Activated naive CD4-positive, alpha-beta T cell treated with anti-CD3 and anti-CD28 coated beads, Interleukin-2, amount 10 ng/mL, durations not matched to agents 7 days and 5 days (primary cell): Measurements from ENCODE around the gene RNU1-4.
"Not testable (repeated sequence)": the region's sequence is repeated elsewhere in the genome, so short reads cannot be mapped to it uniquely, and the experiment has no call there.

ENCODE experiments used
- CTCF ChIA-PET: fragments of 350-600 bp; sonication (Branson Sonifier 250); formaldehyde crosslinking; loops from one replicate; lab custom pipeline; 2021; ENCODE audit warnings: antibody characterized with exemption; lab: Charles Lee
- DNase-seq: peaks from one replicate; pipeline ENCODE4 v3.0.0-alpha.2; 2020
- H3K27ac Mint-ChIP-seq: one replicate; pipeline ENCODE4 v1.8.0; 2021; ENCODE audit warnings: mild to moderate bottlenecking, moderate library complexity, mixed read lengths
- H3K27me3 Mint-ChIP-seq: one replicate; pipeline ENCODE4 v1.8.0; 2021; ENCODE audit warnings: mild to moderate bottlenecking, mixed read lengths
- H3K36me3 Mint-ChIP-seq: one replicate; pipeline ENCODE4 v1.8.0; 2021; ENCODE audit warnings: mixed read lengths
- H3K4me1 Mint-ChIP-seq: one replicate; pipeline ENCODE4 v1.8.0; 2021; ENCODE audit warnings: mixed read lengths
- H3K4me3 Mint-ChIP-seq: one replicate; pipeline ENCODE4 v1.8.0; 2021; ENCODE audit warnings: mild to moderate bottlenecking, moderate library complexity, mixed read lengths
- H3K9me3 Mint-ChIP-seq: one replicate; pipeline ENCODE4 v1.8.0; 2021; ENCODE audit warnings: mixed read lengths

Gene RNU1-4

GRCh38 chr1:16717336-16718098, 22.8 kb upstream of the RNU1-4 start:
- H3K4me3 Mint-ChIP-seq: no peak overlapping the region
- no peaks in the 10 kb centered on the region for H3K9me3 Mint-ChIP-seq
- CTCF ChIA-PET: no interaction called here
- no peak for DNase-seq
- H3K4me1 Mint-ChIP-seq: no peaks in the 10 kb centered on the region
- no peak overlapping the region for H3K27ac Mint-ChIP-seq
- peaks cover 50% of the 10 kb centered on the region for H3K27me3 Mint-ChIP-seq
- no peaks in the 10 kb centered on the region for H3K36me3 Mint-ChIP-seq

GRCh38 chr1:16718099-16718907, 22.0 kb upstream of the RNU1-4 start:
- CTCF ChIA-PET, H3K9me3 Mint-ChIP-seq, H3K36me3 Mint-ChIP-seq, H3K4me1 Mint-ChIP-seq, H3K4me3 Mint-ChIP-seq, H3K27ac Mint-ChIP-seq, DNase-seq: not testable (repeated sequence)
- peaks cover 44% of the 10 kb centered on the region for H3K27me3 Mint-ChIP-seq

GRCh38 chr1:16718908-16719533, 21.3 kb upstream of the RNU1-4 start:
- Mint-ChIP-seq H3K4me3 (no peak overlapping the region), H3K27me3 (peaks cover 44% of the 10 kb centered on the region), H3K9me3 (no peaks in the 10 kb centered on the region), H3K36me3 (no peaks in the 10 kb centered on the region), H3K4me1 (no peaks in the 10 kb centered on the region), H3K27ac (no peak overlapping the region)
- CTCF ChIA-PET: no interaction called here
- DNase-seq: no peak

GRCh38 chr1:16719571-16720350, 20.6 kb upstream of the RNU1-4 start:
- H3K9me3 Mint-ChIP-seq: no peaks in the 10 kb centered on the region
- CTCF ChIA-PET: no interaction called here
- no peak overlapping the region for H3K4me3 Mint-ChIP-seq
- peak; percentile 18 for DNase-seq
- H3K36me3 Mint-ChIP-seq: no peaks in the 10 kb centered on the region
- peaks cover 44% of the 10 kb centered on the region for H3K27me3 Mint-ChIP-seq
- H3K4me1 Mint-ChIP-seq: no peaks in the 10 kb centered on the region
- H3K27ac Mint-ChIP-seq: no peak overlapping the region

- no peak for DNase-seq
- Mint-ChIP-seq H3K9me3 (no peaks in the 10 kb centered on the region), H3K4me3 (no peak overlapping the region), H3K36me3 (no peaks in the 10 kb centered on the region), H3K4me1 (no peaks in the 10 kb centered on the region), H3K27me3 (peaks cover 44% of the 10 kb centered on the region), H3K27ac (no peak overlapping the region)
- CTCF ChIA-PET: no interaction called here
Observed at GRCh38 chr1:16720351-16721223, 19.7 kb upstream of the RNU1-4 start.

- no peak overlapping the region for H3K27ac Mint-ChIP-seq
- H3K36me3 Mint-ChIP-seq: no peaks in the 10 kb centered on the region
- peaks cover 38% of the 10 kb centered on the region for H3K27me3 Mint-ChIP-seq
- H3K4me3 Mint-ChIP-seq: no peak overlapping the region
- CTCF ChIA-PET: interaction anchor here (1.4 kb wide), 1 partner anchor 13 kb away, joined by 3 read pairs; no protein-coding TSS in a partner anchor
- H3K9me3 Mint-ChIP-seq: no peaks in the 10 kb centered on the region
- H3K4me1 Mint-ChIP-seq: no peaks in the 10 kb centered on the region
- peak; percentile 5 for DNase-seq
Observed at GRCh38 chr1:16721871-16722641, 18.3 kb upstream of the RNU1-4 start.

- Mint-ChIP-seq H3K36me3 (no peaks in the 10 kb centered on the region), H3K27me3 (peaks cover 16% of the 10 kb centered on the region), H3K4me3 (no peak overlapping the region), H3K27ac (no peak overlapping the region), H3K4me1 (no peaks in the 10 kb centered on the region), H3K9me3 (no peaks in the 10 kb centered on the region)
- peak; percentile 17 for DNase-seq
- CTCF ChIA-PET: no interaction called here
Observed at GRCh38 chr1:16724718-16725438, 15.4 kb upstream of the RNU1-4 start.

- H3K27me3 Mint-ChIP-seq, H3K4me1 Mint-ChIP-seq, H3K9me3 Mint-ChIP-seq, CTCF ChIA-PET, H3K36me3 Mint-ChIP-seq, H3K4me3 Mint-ChIP-seq, H3K27ac Mint-ChIP-seq: not testable (repeated sequence)
- peak; percentile 8 for DNase-seq
Observed at GRCh38 chr1:16725439-16726245, 14.7 kb upstream of the RNU1-4 start.

- H3K4me1 Mint-ChIP-seq: no peaks in the 10 kb centered on the region
- no peaks in the 10 kb centered on the region for H3K27me3 Mint-ChIP-seq
- CTCF ChIA-PET: interaction anchor here (0.7 kb wide), 1 partner anchor 18 kb away, joined by 3 read pairs; no protein-coding TSS in a partner anchor
- no peak overlapping the region for H3K4me3 Mint-ChIP-seq
- H3K27ac Mint-ChIP-seq: no peak overlapping the region
- no peaks in the 10 kb centered on the region for H3K9me3 Mint-ChIP-seq
- H3K36me3 Mint-ChIP-seq: no peaks in the 10 kb centered on the region
- DNase-seq: peak; percentile 22
Observed at GRCh38 chr1:16727190-16728111, 12.9 kb upstream of the RNU1-4 start.

GRCh38 chr1:16728243-16728949, 11.9 kb upstream of the RNU1-4 start:
- H3K4me3 Mint-ChIP-seq, H3K27me3 Mint-ChIP-seq, H3K9me3 Mint-ChIP-seq, H3K27ac Mint-ChIP-seq, H3K4me1 Mint-ChIP-seq, CTCF ChIA-PET, H3K36me3 Mint-ChIP-seq: not testable (repeated sequence)
- DNase-seq: peak; percentile 22
